HepG2 (cell line): ENCODE data around the gene OCSTAMP. TPM values are rescaled to one million over a fixed set of nuclear protein-coding genes. Genes with fewer than 3 reads are reported as not detected.

Experiments used
- DMAP1 ChIP-seq: IDR thresholded peaks from 2 replicates; pipeline ENCODE4 v1.6.1; 2016
- ELF3 ChIP-seq: IDR thresholded peaks from 2 replicates; pipeline ENCODE4 v1.6.1; 2016; ENCODE audit warnings: missing genetic modification reagents, missing compliant biosample characterization
- EP300 ChIP-seq, 3 experiments: sonication (generic) in 1 of 3; formaldehyde crosslinking in 1 of 3; IDR thresholded peaks; 2 replicates each; pipeline versions ENCODE4 v1.5.1 to v1.6.1; 2011 to 2020; ENCODE audit warnings: low read depth in 2 of 3, low read length in 2 of 3, borderline replicate concordance in 1 of 3, improper control_type of control experiment in 1 of 3, mild to moderate bottlenecking in 1 of 3, missing genetic modification reagents in 1 of 3, moderate library complexity in 1 of 3
- FOXP1 ChIP-seq, 2 experiments: fragments of 450-650 bp in 1 of 2; IDR thresholded peaks; 2 replicates each; pipeline ENCODE4 v1.6.1; 2017 to 2018; ENCODE audit warnings: antibody characterized with exemption in 1 of 2
- HMGXB4 ChIP-seq, 2 experiments: sonication (generic) in 1 of 2; formaldehyde crosslinking in 1 of 2; IDR thresholded peaks; 2 replicates each; pipeline versions ENCODE4 v1.4.0 to v1.6.1; 2018 to 2020; ENCODE audit warnings: missing genetic modification reagents in 2 of 2, borderline replicate concordance in 1 of 2, low read depth in 1 of 2, mild to moderate bottlenecking in 1 of 2, missing biosample characterization in 1 of 2
- HNF1A ChIP-seq, 2 experiments: sonication (generic) in 1 of 2; formaldehyde crosslinking in 1 of 2; IDR thresholded peaks; 2 replicates each; pipeline versions ENCODE4 v1.4.0 to v1.6.1; 2016 to 2020; ENCODE audit warnings: borderline replicate concordance in 1 of 2, low read depth in 1 of 2, mild to moderate bottlenecking in 1 of 2, missing genetic modification reagents in 1 of 2
- HOXA9 ChIP-seq: sonication (generic); formaldehyde crosslinking; IDR thresholded peaks from 2 replicates; pipeline ENCODE4 v1.8.1; 2022; ENCODE audit warnings: missing genetic modification reagents, mild to moderate bottlenecking, moderate library complexity, borderline replicate concordance
- MIXL1 ChIP-seq: IDR thresholded peaks from 2 replicates; pipeline ENCODE4 v1.6.1; 2016
- MZF1 ChIP-seq: sonication (generic); formaldehyde crosslinking; IDR thresholded peaks from 2 replicates; pipeline ENCODE4 v1.8.1; 2023; ENCODE audit warnings: mild to moderate bottlenecking, missing genetic modification reagents, borderline replicate concordance
- NR2F6 ChIP-seq, 2 experiments: IDR thresholded peaks; 2 replicates each; pipeline ENCODE4 v1.6.1; 2016; ENCODE audit warnings: antibody characterized with exemption in 1 of 2, mild to moderate bottlenecking in 1 of 2
- NRL ChIP-seq: sonication (generic); formaldehyde crosslinking; IDR thresholded peaks from 2 replicates; pipeline ENCODE4 v1.5.0; 2020; ENCODE audit warnings: missing genetic modification reagents, mild to moderate bottlenecking, moderate library complexity, borderline replicate concordance
- PHF21A ChIP-seq: sonication (generic); formaldehyde crosslinking; IDR thresholded peaks from 2 replicates; pipeline ENCODE4 v1.5.0; 2020; ENCODE audit warnings: mild to moderate bottlenecking, missing genetic modification reagents
- PHF8 ChIP-seq: sonication (generic); formaldehyde crosslinking; IDR thresholded peaks from 2 replicates; pipeline ENCODE4 v1.5.0; 2020; ENCODE audit warnings: missing genetic modification reagents
- RAD21 ChIP-seq: fragments of 450-650 bp; formaldehyde crosslinking; IDR thresholded peaks from 2 replicates; pipeline ENCODE4 v1.5.0; 2020; ENCODE audit warnings: mild to moderate bottlenecking
- UBTF ChIP-seq: sonication (generic); formaldehyde crosslinking; IDR thresholded peaks from 2 replicates; pipeline ENCODE4 v1.4.0; 2020; ENCODE audit warnings: mild to moderate bottlenecking, missing genetic modification reagents
- ZBTB7B ChIP-seq: sonication (generic); formaldehyde crosslinking; IDR thresholded peaks from 2 replicates; pipeline ENCODE4 v1.4.0; 2020; ENCODE audit warnings: missing genetic modification reagents
- ZEB1 ChIP-seq: IDR thresholded peaks from 2 replicates; pipeline ENCODE4 v1.6.1; 2012; ENCODE audit warnings: mild to moderate bottlenecking, low read depth, inconsistent platforms; ENCODE audit not compliant: insufficient replicate concordance
- ZNF496 ChIP-seq: sonication (generic); formaldehyde crosslinking; IDR thresholded peaks from 2 replicates; pipeline ENCODE4 v1.8.1; 2023; ENCODE audit warnings: mild to moderate bottlenecking, moderate library complexity, missing genetic modification reagents; ENCODE audit not compliant: insufficient replicate concordance
- ZNF580 ChIP-seq: IDR thresholded peaks from 2 replicates; pipeline ENCODE4 v1.6.1; 2016; ENCODE audit warnings: low read depth, borderline replicate concordance
- polyA plus RNA-seq, 8 experiments: library from polyadenylated mRNA; depleted of rRNA in 3 of 8; stranded (reverse) in 7 of 8; unstranded in 1 of 8; fragments of >200 nt; fragmentation: Illumina TruSeq in 4 of 8; extraction: Trizol in 4 of 8; gene quantifications; 2 replicates each; pipeline versions ENCODE4 v1.2.1 to v1.2.3, GENCODE V29; 2011 to 2016; ENCODE audit warnings: low read depth in 4 of 8, missing spikeins in 1 of 8, mixed read lengths in 1 of 8; ENCODE audit not compliant: insufficient read depth in 1 of 8
- total RNA-seq, 5 experiments: library from RNA; depleted of rRNA; stranded (reverse); fragments of >200 nt; fragmentation: Illumina TruSeq; extraction: Trizol; gene quantifications; 2 replicates each; pipeline ENCODE4 v1.2.3, GENCODE V29; 2016; ENCODE audit warnings: low read depth in 1 of 5

OCSTAMP gene
- total and polyA plus RNA-seq, 2 of the 13 experiments (the other 11 are each of a cell fraction or from before 2014, with no cell fraction given) = not detected

GRCh38 chr20:46568570-46569129 lies 18.2 kb upstream of the OCSTAMP start (continued):
- no peak for TF ChIP-seq NR2F6 (IDR thresholded peaks at IDR 0.05)
- TF ChIP-seq NR2F6 (CRISPR knock-in tag; IDR thresholded peaks at IDR 0.05) = peak; percentile 10; the same call in 1 of the 2 replicates
- 0 out of 4 replicates have a peak, but pooled peaks of 1 of the 2 experiments have one; percentile 28 for TF ChIP-seq HMGXB4 (CRISPR knock-in tag; IDR thresholded peaks at IDR 0.05; ENCODE audit: borderline replicate concordance in 1 of 2, low read depth in 1 of 2)
- TF ChIP-seq ELF3 (CRISPR knock-in tag) = peak; percentile 62; the same call in 1 of the 2 replicates
- TF ChIP-seq EP300 (IDR thresholded peaks at IDR 0.05; ENCODE audit: low read depth in 2 of 2, low read length in 2 of 2) = peak in 1 of 2 experiments; percentile 17; a peak in 1 of 4 replicates
- no peak for TF ChIP-seq EP300 (CRISPR knock-in tag; IDR thresholded peaks at IDR 0.05; ENCODE audit: borderline replicate concordance)
- no peak for TF ChIP-seq FOXP1 (IDR thresholded peaks at IDR 0.05)
- TF ChIP-seq FOXP1 (CRISPR knock-in tag; IDR thresholded peaks at IDR 0.05) = 0 out of 2 replicates have a peak, but pooled peaks have one; percentile 15
- TF ChIP-seq HOXA9 (CRISPR knock-in tag) = no peak
- no peak for TF ChIP-seq MZF1 (CRISPR knock-in tag)
- TF ChIP-seq NRL (CRISPR knock-in tag) = peak; percentile 18; the same call in 1 of the 2 replicates
- TF ChIP-seq PHF8 = peak; percentile 60
- TF ChIP-seq ZEB1 = peak; percentile 60
- TF ChIP-seq UBTF = peak; percentile 79
- peak; percentile 35; the same call in 1 of the 2 replicates for TF ChIP-seq ZBTB7B (CRISPR knock-in tag)
- peak; percentile 68 for TF ChIP-seq PHF21A
- no peak for TF ChIP-seq HNF1A (IDR thresholded peaks at IDR 0.05; ENCODE audit: low read depth)
- peak; percentile 26; the same call in 1 of the 2 replicates for TF ChIP-seq HNF1A (CRISPR knock-in tag; IDR thresholded peaks at IDR 0.05; ENCODE audit: borderline replicate concordance)
- peak; percentile 13; the same call in 1 of the 2 replicates for TF ChIP-seq DMAP1 (CRISPR knock-in tag)
- peak; percentile 39 for TF ChIP-seq RAD21
- no peak for TF ChIP-seq ZNF496 (CRISPR knock-in tag)
- TF ChIP-seq ZNF580 = peak; percentile 52; the same call in 1 of the 2 replicates
- 0 out of 2 replicates have a peak, but pooled peaks have one; percentile 21 for TF ChIP-seq MIXL1 (CRISPR knock-in tag)
